IMR-90 (cell line): ENCODE measurements around the gene GARNL3. TPM values are rescaled to one million over a fixed set of nuclear protein-coding genes. Genes with fewer than 3 reads are reported as not detected.

Source experiments
- ATAC-seq: fragments of 200-7000 bp; cut with Tn5 transposase; 2 replicates; pipeline ENCODE4 v1.9.1; 2020; ENCODE audit warnings: low read depth, mild to moderate bottlenecking, moderate library complexity
- BruUV-seq: library from RNA; stranded (reverse); fragments of 400-500 nt; replicated peaks from 2 replicates; lab custom pipeline; 2021; lab: Mats Ljungman, UMichigan
- CTCF ChIA-PET: fragments of 300-600 bp; formaldehyde crosslinking; extraction: SDS; loops from one replicate; lab custom pipeline; 2021; ENCODE audit warnings: antibody characterized with exemption; lab: Yijun Ruan, JAX
- POLR2A ChIA-PET: fragments of 300-600 bp; sonication (Branson Sonifier 250); formaldehyde crosslinking; loops from one replicate; lab custom pipeline; 2022; ENCODE audit warnings: antibody characterized with exemption; ENCODE audit not compliant: unreplicated experiment; lab: Charles Lee
- DNase-seq: peaks from one replicate; pipeline ENCODE4 v3.0.0; 2013
- H2AFZ ChIP-seq: replicated peaks from 2 replicates; pipeline ENCODE3; 2013; ENCODE audit warnings: low read length, mild to moderate bottlenecking; ENCODE audit not compliant: poor library complexity
- H2AK5ac ChIP-seq: 2 replicates; pipeline ENCODE4 v1.6.1; 2013; ENCODE audit warnings: low read depth, low read length, inconsistent platforms
- H2AK9ac ChIP-seq: replicated peaks from 2 replicates; pipeline ENCODE3; 2013; ENCODE audit warnings: mild to moderate bottlenecking, low read depth, low read length, moderate library complexity; ENCODE audit not compliant: poor library complexity
- H2BK120ac ChIP-seq: 2 replicates; pipeline ENCODE4 v1.6.1; 2013; ENCODE audit warnings: low read depth, low read length, inconsistent platforms
- H2BK15ac ChIP-seq: 3 replicates; pipeline ENCODE4 v1.6.1; 2013; ENCODE audit warnings: low read depth, low read length, inconsistent platforms
- H2BK20ac ChIP-seq: 2 replicates; pipeline ENCODE4 v1.6.1; 2013; ENCODE audit warnings: low read depth, mild to moderate bottlenecking, inconsistent platforms, low read length, moderate library complexity
- H2BK5ac ChIP-seq: 2 replicates; pipeline ENCODE4 v1.6.1; 2013; ENCODE audit warnings: mild to moderate bottlenecking, low read depth, low read length, inconsistent platforms; ENCODE audit not compliant: poor library complexity, severe bottlenecking
- H3K14ac ChIP-seq: replicated peaks from 2 replicates; pipeline ENCODE4 v1.6.1; 2013; ENCODE audit warnings: low read depth, low read length, inconsistent platforms
- H3K18ac ChIP-seq: 2 replicates; pipeline ENCODE4 v1.6.1; 2013; ENCODE audit warnings: low read depth, low read length, control low read depth
- H3K23ac ChIP-seq: 2 replicates; pipeline ENCODE4 v1.6.1; 2013; ENCODE audit warnings: low read depth, low read length, inconsistent platforms
- H3K27ac ChIP-seq: 2 replicates; pipeline ENCODE4 v1.5.1; 2013; ENCODE audit warnings: mild to moderate bottlenecking, control low read depth, low read length; ENCODE audit not compliant: insufficient read depth
- H3K27me3 ChIP-seq: 2 replicates; pipeline ENCODE4 v1.6.1; 2013; ENCODE audit warnings: low read length; ENCODE audit not compliant: control insufficient read depth, insufficient read depth
- H3K36me3 ChIP-seq: 2 replicates; pipeline ENCODE4 v1.6.1; 2013; ENCODE audit warnings: low read length, mixed read lengths; ENCODE audit not compliant: control insufficient read depth, insufficient read depth
- H3K4ac ChIP-seq: 2 replicates; pipeline ENCODE4 v1.6.1; 2013; ENCODE audit warnings: low read depth, low read length, inconsistent platforms
- H3K4me1 ChIP-seq: 2 replicates; pipeline ENCODE4 v1.6.1; 2013; ENCODE audit warnings: low read length, mixed read lengths; ENCODE audit not compliant: control insufficient read depth, insufficient read depth
- H3K4me2 ChIP-seq: 2 replicates; pipeline ENCODE4 v1.6.1; 2013; ENCODE audit warnings: low read depth, mild to moderate bottlenecking, control low read depth, low read length, moderate library complexity
- H3K4me3 ChIP-seq: 2 replicates; pipeline ENCODE4 v1.5.1; 2013; ENCODE audit warnings: low read depth, mild to moderate bottlenecking, control low read depth, low read length, moderate library complexity; ENCODE audit not compliant: insufficient read depth
- H3K56ac ChIP-seq: 2 replicates; pipeline ENCODE4 v1.6.1; 2013; ENCODE audit warnings: low read length, inconsistent platforms; ENCODE audit not compliant: insufficient read depth; ENCODE audit errors: extremely low read depth
- H3K79me1 ChIP-seq, 2 experiments: 2 replicates each; pipeline ENCODE4 v1.6.1; 2013; ENCODE audit warnings: low read length in 2 of 2, inconsistent platforms in 1 of 2, low read depth in 1 of 2
- H3K9ac ChIP-seq: 2 replicates; pipeline ENCODE4 v1.6.1; 2013; ENCODE audit warnings: low read depth, low read length, control low read depth
- H3K9me1 ChIP-seq: 2 replicates; pipeline ENCODE4 v1.6.1; 2013; ENCODE audit warnings: low read length, inconsistent platforms; ENCODE audit not compliant: insufficient read depth
- H3K9me3 ChIP-seq: 2 replicates; pipeline ENCODE4 v1.6.1; 2013; ENCODE audit warnings: low read length; ENCODE audit not compliant: control insufficient read depth, insufficient read depth
- H4K20me1 ChIP-seq: 2 replicates; pipeline ENCODE4 v1.6.1; 2013; ENCODE audit warnings: low read length, inconsistent platforms; ENCODE audit not compliant: insufficient read depth
- H4K5ac ChIP-seq: 2 replicates; pipeline ENCODE4 v1.6.1; 2013; ENCODE audit warnings: mild to moderate bottlenecking, low read depth, low read length, control low read depth
- H4K8ac ChIP-seq, 2 experiments: 2 replicates each; pipeline ENCODE4 v1.6.1; 2013; ENCODE audit warnings: low read depth in 2 of 2, low read length in 2 of 2, control low read depth in 1 of 2, inconsistent platforms in 1 of 2
- H4K91ac ChIP-seq: 2 replicates; pipeline ENCODE4 v1.6.1; 2013; ENCODE audit warnings: low read depth, low read length, inconsistent platforms; ENCODE audit not compliant: insufficient read depth
- BHLHE40 ChIP-seq: fragments of 150-350 bp; IDR thresholded peaks from 2 replicates; pipeline ENCODE4 v1.6.1; 2016; ENCODE audit warnings: mild to moderate bottlenecking, low read depth, low read length
- CEBPB ChIP-seq: IDR thresholded peaks from 2 replicates; pipeline ENCODE4 v1.6.1; 2012; ENCODE audit warnings: low read depth, low read length, improper control_type of control experiment
- CHD1 ChIP-seq: IDR thresholded peaks from 2 replicates; pipeline ENCODE4 v1.6.1; 2012; ENCODE audit warnings: low read depth, low read length, improper control_type of control experiment
- MAFK ChIP-seq: IDR thresholded peaks from 2 replicates; pipeline ENCODE4 v1.6.1; 2012; ENCODE audit warnings: low read depth, low read length, improper control_type of control experiment
- MAZ ChIP-seq: IDR thresholded peaks from 2 replicates; pipeline ENCODE4 v1.6.1; 2012; ENCODE audit warnings: low read depth, mild to moderate bottlenecking, low read length, improper control_type of control experiment, moderate library complexity, borderline replicate concordance
- MXI1 ChIP-seq: IDR thresholded peaks from 2 replicates; pipeline ENCODE4 v1.6.1; 2012; ENCODE audit warnings: low read depth, mild to moderate bottlenecking, low read length, moderate library complexity, borderline replicate concordance
- POLR2A ChIP-seq: IDR thresholded peaks from 2 replicates; pipeline ENCODE4 v1.6.1; 2012; ENCODE audit warnings: mild to moderate bottlenecking, low read depth, low read length
- RCOR1 ChIP-seq: IDR thresholded peaks from 2 replicates; pipeline ENCODE4 v1.6.1; 2012; ENCODE audit warnings: mild to moderate bottlenecking, low read length, improper control_type of control experiment; ENCODE audit not compliant: insufficient replicate concordance
- RFX5 ChIP-seq: IDR thresholded peaks from 2 replicates; pipeline ENCODE4 v1.8.0; 2012; ENCODE audit warnings: low read depth, mild to moderate bottlenecking, low read length, moderate library complexity
- SMC3 ChIP-seq: fragments of 150-350 bp; IDR thresholded peaks from 2 replicates; pipeline ENCODE4 v1.6.1; 2016; ENCODE audit warnings: low read depth, mild to moderate bottlenecking, antibody characterized with exemption, low read length, moderate library complexity
- WGBS, 2 experiments: methylation state at CpG; one replicate each; pipeline versions ENCODE4 v1.1.5 to v1.1.7; 2013; ENCODE audit warnings: missing lambda C conversion rate in 2 of 2; ENCODE audit not compliant: insufficient read length in 1 of 2; ENCODE audit errors: extremely low coverage in 2 of 2; 5-methylcytosine and 5-hydroxymethylcytosine counted together
- dilution Hi-C: fragments of 300-500 bp; cut with HindIII; formaldehyde crosslinking; loops from one replicate; pipeline ENCODE4 v1.14.3; 2018; ENCODE audit warnings: low sequenced_read_pairs; ENCODE audit not compliant: unreplicated experiment
- in situ Hi-C: fragments of 300-500 bp; cut with MboI; formaldehyde crosslinking; loops from 3 replicates; pipeline ENCODE4 v1.14.3; 2019; ENCODE audit warnings: low sequenced_read_pairs, inconsistent platforms, mixed read lengths
- intact Hi-C: fragments of 100-400 bp; cut with micrococcal nuclease; formaldehyde crosslinking; loops from 2 replicates; pipeline ENCODE4 v1.10.0; 2022
- polyA plus RNA-seq, 3 experiments: library from polyadenylated mRNA; depleted of rRNA; stranded (reverse); fragments of >200 nt; gene quantifications; 2 replicates each; pipeline ENCODE4 v1.2.3, GENCODE V29; 2012; ENCODE audit warnings: low replicate concordance in 1 of 3
- total RNA-seq: library from RNA; depleted of rRNA; stranded (reverse); fragments of >200 nt; gene quantifications from 2 replicates; pipeline ENCODE4 v1.2.3, GENCODE V29; 2012
- TF ChIP-seq, protein P1 (sequence below): fragments of 150-350 bp; IDR thresholded peaks from 2 replicates; pipeline ENCODE4 v1.6.1; 2016; ENCODE audit warnings: low read depth, mild to moderate bottlenecking, low read length, moderate library complexity, borderline replicate concordance
- TF ChIP-seq, protein P2 (sequence below): conservative IDR thresholded peaks from 2 replicates; pipeline ENCODE4 v1.5.1; 2012; ENCODE audit warnings: mild to moderate bottlenecking, low read depth, low read length, improper control_type of control experiment
- TF ChIP-seq, protein P3 (sequence below): fragments of 150-350 bp; IDR thresholded peaks from 2 replicates; pipeline ENCODE4 v1.6.1; 2017; ENCODE audit warnings: mild to moderate bottlenecking, antibody characterized with exemption, low read length, low read depth

Gene GARNL3
- total and polyA plus RNA-seq, 2 of the 4 experiments (the other 2 are of a cell fraction) = 1.9 to 5.0 TPM

DNA sequence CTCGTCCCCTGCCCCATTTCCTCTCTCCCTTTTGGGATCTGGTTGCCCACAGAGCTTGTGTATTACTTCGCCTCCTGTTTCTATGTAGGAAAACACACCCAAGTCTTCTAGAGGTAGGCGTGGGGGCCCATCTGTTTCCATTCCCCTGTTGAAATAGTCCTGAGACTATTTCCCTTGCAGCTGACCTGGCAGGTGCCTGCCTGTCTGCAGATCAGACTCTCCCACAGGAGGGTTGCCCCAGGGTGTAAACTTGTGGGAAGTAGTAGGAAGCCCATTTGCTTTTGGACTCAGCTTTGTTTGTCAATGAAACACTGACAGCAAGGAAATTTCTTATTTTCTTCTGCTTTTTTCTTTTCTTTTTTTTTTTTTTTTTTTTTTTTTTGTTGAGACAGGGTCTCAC is 16.3 kb upstream of the GARNL3 start:
- H3K56ac ChIP-seq = no peak overlapping the region
- ATAC-seq (no peak), DNase-seq (no peak)
- intact Hi-C loops (no loop called here), dilution Hi-C loops (no loop called here), in situ Hi-C loops (no loop called here)
- no peaks in the 10 kb centered on the region for H3K4me1 ChIP-seq
- H3K9me3 ChIP-seq = no peaks in the 10 kb centered on the region
- H3K4me3 ChIP-seq = no peak overlapping the region
- H3K27ac ChIP-seq = no peak overlapping the region
- WGBS, 2 experiments = no CpG with 5 or more reads among the region's 3 CpGs
- no peak for TF ChIP-seq MAZ
- TF ChIP-seq CHD1 = no peak
- TF ChIP-seq SMC3 = no peak
- TF ChIP-seq, protein P1, sequence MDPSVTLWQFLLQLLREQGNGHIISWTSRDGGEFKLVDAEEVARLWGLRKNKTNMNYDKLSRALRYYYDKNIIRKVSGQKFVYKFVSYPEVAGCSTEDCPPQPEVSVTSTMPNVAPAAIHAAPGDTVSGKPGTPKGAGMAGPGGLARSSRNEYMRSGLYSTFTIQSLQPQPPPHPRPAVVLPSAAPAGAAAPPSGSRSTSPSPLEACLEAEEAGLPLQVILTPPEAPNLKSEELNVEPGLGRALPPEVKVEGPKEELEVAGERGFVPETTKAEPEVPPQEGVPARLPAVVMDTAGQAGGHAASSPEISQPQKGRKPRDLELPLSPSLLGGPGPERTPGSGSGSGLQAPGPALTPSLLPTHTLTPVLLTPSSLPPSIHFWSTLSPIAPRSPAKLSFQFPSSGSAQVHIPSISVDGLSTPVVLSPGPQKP = no peak
- TF ChIP-seq, protein P2, sequence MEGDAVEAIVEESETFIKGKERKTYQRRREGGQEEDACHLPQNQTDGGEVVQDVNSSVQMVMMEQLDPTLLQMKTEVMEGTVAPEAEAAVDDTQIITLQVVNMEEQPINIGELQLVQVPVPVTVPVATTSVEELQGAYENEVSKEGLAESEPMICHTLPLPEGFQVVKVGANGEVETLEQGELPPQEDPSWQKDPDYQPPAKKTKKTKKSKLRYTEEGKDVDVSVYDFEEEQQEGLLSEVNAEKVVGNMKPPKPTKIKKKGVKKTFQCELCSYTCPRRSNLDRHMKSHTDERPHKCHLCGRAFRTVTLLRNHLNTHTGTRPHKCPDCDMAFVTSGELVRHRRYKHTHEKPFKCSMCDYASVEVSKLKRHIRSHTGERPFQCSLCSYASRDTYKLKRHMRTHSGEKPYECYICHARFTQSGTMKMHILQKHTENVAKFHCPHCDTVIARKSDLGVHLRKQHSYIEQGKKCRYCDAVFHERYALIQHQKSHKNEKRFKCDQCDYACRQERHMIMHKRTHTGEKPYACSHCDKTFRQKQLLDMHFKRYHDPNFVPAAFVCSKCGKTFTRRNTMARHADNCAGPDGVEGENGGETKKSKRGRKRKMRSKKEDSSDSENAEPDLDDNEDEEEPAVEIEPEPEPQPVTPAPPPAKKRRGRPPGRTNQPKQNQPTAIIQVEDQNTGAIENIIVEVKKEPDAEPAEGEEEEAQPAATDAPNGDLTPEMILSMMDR = no peak
- TF ChIP-seq BHLHE40 = no peak
- TF ChIP-seq CEBPB = no peak
- TF ChIP-seq RFX5 = no peak
- TF ChIP-seq MXI1 = no peak
- no peak for TF ChIP-seq RCOR1
- TF ChIP-seq MAFK = no peak
- TF ChIP-seq, protein P3, sequence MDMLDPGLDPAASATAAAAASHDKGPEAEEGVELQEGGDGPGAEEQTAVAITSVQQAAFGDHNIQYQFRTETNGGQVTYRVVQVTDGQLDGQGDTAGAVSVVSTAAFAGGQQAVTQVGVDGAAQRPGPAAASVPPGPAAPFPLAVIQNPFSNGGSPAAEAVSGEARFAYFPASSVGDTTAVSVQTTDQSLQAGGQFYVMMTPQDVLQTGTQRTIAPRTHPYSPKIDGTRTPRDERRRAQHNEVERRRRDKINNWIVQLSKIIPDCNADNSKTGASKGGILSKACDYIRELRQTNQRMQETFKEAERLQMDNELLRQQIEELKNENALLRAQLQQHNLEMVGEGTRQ = no peak
- no peak for TF ChIP-seq POLR2A
- no peak overlapping the region for H3K23ac ChIP-seq
- H3K27me3 ChIP-seq = no peaks in the 10 kb centered on the region
- no peak overlapping the region for H3K4me2 ChIP-seq
- no peak overlapping the region for H3K9ac ChIP-seq
- H2AK5ac ChIP-seq = no peak overlapping the region
- H2AK9ac ChIP-seq = no peak overlapping the region
- BruUV-seq = no TSS peak
- H3K79me1 ChIP-seq = 0 out of 4 replicates have a peak, but pooled peaks cover 0 to 4% of the 10 kb centered on the region in 2 experiments
- no peak overlapping the region for H2BK15ac ChIP-seq
- no peak overlapping the region for H4K91ac ChIP-seq
- CTCF ChIA-PET = no interaction called here
- H2BK120ac ChIP-seq = no peak overlapping the region
- no peak overlapping the region for H2BK20ac ChIP-seq
- no peak overlapping the region for H2BK5ac ChIP-seq
- no peak overlapping the region for H3K4ac ChIP-seq
- POLR2A ChIA-PET = no interaction called here
- no peak overlapping the region for H4K8ac ChIP-seq
- H3K14ac ChIP-seq = no peak overlapping the region
- H3K9me1 ChIP-seq = peaks cover 7% of the 10 kb centered on the region
- no peaks in the 10 kb centered on the region for H3K36me3 ChIP-seq
- H4K20me1 ChIP-seq = no peaks in the 10 kb centered on the region
- no peak overlapping the region for H3K18ac ChIP-seq
- no peak overlapping the region for H2AFZ ChIP-seq
- no peak overlapping the region for H4K5ac ChIP-seq
